ENCODE results near the gene NDUFA8. TPM values are rescaled to one million over a fixed set of nuclear protein-coding genes. Genes with fewer than 3 reads are reported as not detected.

The NDUFA8 gene
- total RNA-seq, 2 experiments from 2014 or later: 48.3 to 52.5 TPM

- Mint-ChIP-seq H3K4me1 (ENCODE audit: low read depth) (no peaks in the 10 kb centered on the region), H3K36me3 (ENCODE audit: low read depth) (no peaks in the 10 kb centered on the region), H3K27ac (no peak overlapping the region), H3K27me3 (no peaks in the 10 kb centered on the region), H3K4me3 (no peak overlapping the region), H3K9me3 (no peaks in the 10 kb centered on the region)
- intact Hi-C loops (cut with micrococcal nuclease): no loop called here
- TF ChIP-seq CTCF (IDR thresholded peaks at IDR 0.05): no peak
- CTCF ChIA-PET: no interaction called here
- DNase-seq: no peak
- ATAC-seq: no peak
- POLR2A ChIA-PET: no interaction called here
Measured at GRCh38 chr9:122204491-122204890, 44.9 kb upstream of the NDUFA8 start.

DNA sequence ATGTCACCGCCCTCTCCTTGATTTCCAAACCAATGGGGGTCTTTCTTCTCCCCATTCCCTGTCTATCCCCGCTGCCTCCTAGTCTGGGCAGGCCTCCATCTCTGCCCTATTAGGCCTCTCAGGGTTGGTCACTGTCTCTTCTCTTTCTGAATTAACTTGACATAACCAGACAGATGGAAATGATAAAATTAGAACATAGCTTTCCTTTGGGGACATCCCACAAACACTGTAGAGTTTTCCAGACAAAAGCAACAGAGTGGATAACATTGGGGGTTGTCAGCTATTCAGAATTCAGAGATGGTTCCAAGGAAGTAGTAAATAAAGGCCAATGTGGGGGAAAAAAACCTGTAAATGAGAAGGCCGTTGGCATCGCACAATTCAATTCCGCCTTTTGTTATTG, 44.5 kb upstream of the NDUFA8 start:
- POLR2A ChIA-PET: no interaction called here
- CTCF ChIA-PET: no interaction called here
- intact Hi-C loops (cut with micrococcal nuclease): no loop called here
- Mint-ChIP-seq H3K27ac (no peak overlapping the region), H3K9me3 (no peaks in the 10 kb centered on the region), H3K4me1 (ENCODE audit: low read depth) (no peaks in the 10 kb centered on the region), H3K4me3 (no peak overlapping the region), H3K36me3 (ENCODE audit: low read depth) (no peaks in the 10 kb centered on the region), H3K27me3 (no peaks in the 10 kb centered on the region)
- ATAC-seq (no peak), DNase-seq (no peak)
- TF ChIP-seq CTCF (IDR thresholded peaks at IDR 0.05): no peak

DNA sequence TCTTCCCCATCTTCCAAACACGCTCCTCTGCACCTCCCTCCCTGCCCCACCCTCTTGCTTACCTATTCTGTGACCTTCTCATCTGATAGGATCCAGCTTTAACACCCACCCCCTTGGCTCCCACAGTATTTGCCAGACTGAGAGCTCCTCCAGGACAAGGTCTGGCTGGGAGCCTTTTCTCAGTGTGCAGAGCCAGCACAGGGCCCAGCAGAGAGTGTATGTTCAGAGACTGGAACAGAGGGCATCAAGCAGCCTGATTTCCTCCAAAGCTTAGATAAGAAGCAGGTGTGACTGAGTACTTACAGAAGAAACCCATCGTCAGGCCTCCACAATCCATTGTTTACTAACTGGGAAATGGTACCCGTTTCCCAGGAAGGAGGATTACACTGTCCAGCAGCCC, 42.5 kb upstream of the NDUFA8 start:
- ChIA-PET POLR2A (interaction anchor here (0.5 to 1.0 kb wide), 2 partner anchors 12 to 83 kb away, joined by 3 read pairs; no protein-coding TSS in a partner anchor), CTCF (no interaction called here)
- DNase-seq (no peak), ATAC-seq (no peak)
- no peak for TF ChIP-seq CTCF (IDR thresholded peaks at IDR 0.05)
- intact Hi-C loops (cut with micrococcal nuclease): no loop called here
- Mint-ChIP-seq H3K36me3 (ENCODE audit: low read depth) (no peaks in the 10 kb centered on the region), H3K4me1 (ENCODE audit: low read depth) (no peaks in the 10 kb centered on the region), H3K27ac (no peak overlapping the region), H3K27me3 (peaks cover 3% of the 10 kb centered on the region), H3K4me3 (no peak overlapping the region), H3K9me3 (no peaks in the 10 kb centered on the region)

- intact Hi-C loops (cut with micrococcal nuclease): no loop called here
- Mint-ChIP-seq H3K9me3 (no peaks in the 10 kb centered on the region), H3K27me3 (peaks cover 5% of the 10 kb centered on the region), H3K4me3 (no peak overlapping the region), H3K27ac (no peak overlapping the region), H3K4me1 (ENCODE audit: low read depth) (no peaks in the 10 kb centered on the region), H3K36me3 (ENCODE audit: low read depth) (no peaks in the 10 kb centered on the region)
- no peak for TF ChIP-seq CTCF (IDR thresholded peaks at IDR 0.05)
- no peak for DNase-seq
- ChIA-PET POLR2A (interaction anchor here (0.5 kb wide), 1 partner anchor 11 kb away, joined by 3 read pairs; no protein-coding TSS in a partner anchor), CTCF (no interaction called here)
- no peak for ATAC-seq
Measured at GRCh38 chr9:122201641-122202040, 42.1 kb upstream of the NDUFA8 start.

- H3K9me3 Mint-ChIP-seq: no peaks in the 10 kb centered on the region
- ATAC-seq: no peak
- no peak for TF ChIP-seq CTCF (IDR thresholded peaks at IDR 0.05)
- no peak overlapping the region for H3K27ac Mint-ChIP-seq
- H3K4me3 Mint-ChIP-seq: no peak overlapping the region
- ChIA-PET POLR2A (no interaction called here), CTCF (no interaction called here)
- no peak for DNase-seq
- H3K4me1 Mint-ChIP-seq (ENCODE audit: low read depth): no peaks in the 10 kb centered on the region
- peaks cover 5% of the 10 kb centered on the region for H3K27me3 Mint-ChIP-seq
- intact Hi-C loops (cut with micrococcal nuclease): no loop called here
- no peaks in the 10 kb centered on the region for H3K36me3 Mint-ChIP-seq (ENCODE audit: low read depth)
Measured at GRCh38 chr9:122200960-122201595, 41.5 kb upstream of the NDUFA8 start.
